Gastrocnemius medialis (tissue), 4 donors: ENCODE results near the gene UMOD.
"Not testable (repeated sequence)": the region's sequence is repeated elsewhere in the genome, so short reads cannot be mapped to it uniquely, and the experiment has no call there.

Source experiments
- CTCF ChIP-seq, 5 experiments: fragments of 450-650 bp in 3 of 5; fragments of 200-600 bp in 2 of 5; sonication (generic) in 2 of 5; IDR thresholded peaks in 4 of 5; conservative IDR thresholded peaks in 1 of 5; 1 replicate in 4 of 5; 2 replicates in 1 of 5; pipeline ENCODE4 v1.5.1; 2016 to 2019; ENCODE audit warnings: antibody characterized with exemption in 5 of 5, mild to moderate bottlenecking in 3 of 5, moderate library complexity in 3 of 5
- POLR2A ChIP-seq, 2 donors: fragments of 450-650 bp; IDR thresholded peaks; one replicate each; pipeline ENCODE4 v1.6.1; 2017; ENCODE audit warnings: antibody characterized with exemption in 2 of 2, mild to moderate bottlenecking in 2 of 2, moderate library complexity in 2 of 2

- not testable (repeated sequence) for TF ChIP-seq CTCF (IDR thresholded peaks at IDR 0.05 in 4 of 5, conservative IDR thresholded peaks at IDR 0.05 in 1 of 5); POLR2A (IDR thresholded peaks at IDR 0.05)
These were observed 31.5 kb downstream of the UMOD start for GRCh38 chr16:20321051-20321450.
